Fibroblast of lung (primary cell): Measurements from ENCODE around the gene COPG1. TPM values are rescaled to one million over a fixed set of nuclear protein-coding genes. Genes with fewer than 3 reads are reported as not detected.

Experiments
- DNase-seq, 2 donors: peaks; one replicate each; pipeline versions ENCODE4 v3.0.0 to v3.0.0-alpha.2; 2010; ENCODE audit warnings: low read depth in 2 of 2
- H2AFZ ChIP-seq: 2 replicates; pipeline ENCODE4 v1.5.1; 2012; ENCODE audit warnings: low read length, control low read depth, inconsistent platforms
- H3K27ac ChIP-seq: 2 replicates; pipeline ENCODE4 v1.5.1; 2011; ENCODE audit warnings: low read length, control low read depth; ENCODE audit not compliant: insufficient read depth
- H3K27me3 ChIP-seq: 2 replicates; pipeline ENCODE4 v1.5.1; 2011; ENCODE audit warnings: mild to moderate bottlenecking, low read length; ENCODE audit not compliant: control insufficient read depth, insufficient read depth
- H3K36me3 ChIP-seq: 2 replicates; pipeline ENCODE4 v1.5.1; 2011; ENCODE audit warnings: low read length; ENCODE audit not compliant: control insufficient read depth, insufficient read depth
- H3K4me1 ChIP-seq: 2 replicates; pipeline ENCODE4 v1.5.1; 2011; ENCODE audit warnings: low read length; ENCODE audit not compliant: control insufficient read depth, insufficient read depth; ENCODE audit errors: extremely low read depth
- H3K4me2 ChIP-seq: 2 replicates; pipeline ENCODE4 v1.5.1; 2011; ENCODE audit warnings: low read length, control low read depth; ENCODE audit not compliant: insufficient read depth; ENCODE audit errors: extremely low read depth
- H3K4me3 ChIP-seq, 4 experiments: fragments of 200-600 bp in 1 of 4; sonication (generic) in 1 of 4; replicated peaks in 1 of 4; 2 replicates each; pipeline ENCODE4 v1.5.1; 2011 to 2016; ENCODE audit warnings: low read length in 4 of 4, low read depth in 3 of 4, mild to moderate bottlenecking in 3 of 4, control low read depth in 2 of 4, inconsistent platforms in 1 of 4, mixed read lengths in 1 of 4; ENCODE audit not compliant: insufficient read depth in 1 of 4; ENCODE audit errors: control extremely low read depth in 1 of 4
- H3K79me2 ChIP-seq: 2 replicates; pipeline ENCODE4 v1.5.1; 2012; ENCODE audit warnings: mild to moderate bottlenecking, low read length, inconsistent platforms; ENCODE audit not compliant: control insufficient read depth, insufficient read depth
- H3K9ac ChIP-seq: 2 replicates; pipeline ENCODE4 v1.5.1; 2011; ENCODE audit warnings: mild to moderate bottlenecking, low read length, control low read depth; ENCODE audit not compliant: insufficient read depth
- H3K9me3 ChIP-seq: 2 replicates; pipeline ENCODE4 v1.5.1; 2012; ENCODE audit warnings: low read depth, low read length; ENCODE audit not compliant: control insufficient read depth, insufficient read depth
- H4K20me1 ChIP-seq: 2 replicates; pipeline ENCODE4 v1.5.1; 2011; ENCODE audit warnings: low read length; ENCODE audit not compliant: control insufficient read depth, insufficient read depth; ENCODE audit errors: extremely low read depth
- EZH2 ChIP-seq: IDR thresholded peaks from 2 replicates; pipeline ENCODE4 v1.5.1; 2012; ENCODE audit warnings: low read length, control low read depth, mild to moderate bottlenecking; ENCODE audit errors: missing control alignments
- polyA plus RNA-seq, 2 donors: library from polyadenylated mRNA; depleted of rRNA in 1 of 2; stranded (reverse) in 1 of 2; unstranded in 1 of 2; fragments of >200 nt; gene quantifications; 2 replicates each; pipeline ENCODE4 v1.2.1, GENCODE V29; 2011 to 2012; ENCODE audit warnings: missing spikeins in 1 of 2
- total RNA-seq: library from RNA; depleted of rRNA; stranded (reverse); fragments of >200 nt; gene quantifications from 2 replicates; pipeline ENCODE4 v1.2.1, GENCODE V29; 2014
- TF ChIP-seq, protein P1 (sequence below), 2 donors: IDR thresholded peaks in 1 of 2; conservative IDR thresholded peaks in 1 of 2; 1 replicate in 1 of 2; 2 replicates in 1 of 2; pipeline ENCODE4 v1.5.1; 2011 to 2012; ENCODE audit warnings: low read length in 2 of 2, control low read depth in 1 of 2, inconsistent platforms in 1 of 2, low read depth in 1 of 2, mild to moderate bottlenecking in 1 of 2

Gene COPG1
- total and polyA plus RNA-seq, 2 donors (not counting 1 experiment from before 2014, with no cell fraction given), result 257 to 306 TPM

DNA sequence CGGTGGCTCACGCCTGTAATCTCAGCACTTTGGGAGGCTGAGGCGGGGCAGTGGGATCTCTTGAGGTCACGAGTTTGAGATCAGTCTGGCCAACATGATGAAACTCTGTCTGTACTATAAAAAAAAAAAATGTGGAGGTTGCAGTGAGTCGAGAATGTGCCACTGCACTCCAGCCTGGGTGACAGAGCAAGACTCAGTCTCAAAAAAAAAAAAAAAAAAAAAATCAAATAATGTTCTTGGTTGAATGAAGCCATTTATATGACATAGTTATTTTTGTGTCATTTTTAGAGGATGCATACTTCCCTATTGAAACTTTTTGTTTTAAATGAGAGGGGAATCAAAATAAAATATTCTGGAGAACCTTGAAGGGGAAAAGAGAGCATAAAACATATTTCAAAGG, 32.3 kb downstream of the COPG1 start:
- H3K79me2 ChIP-seq, result peaks cover 7% of the 10 kb centered on the region
- no peaks in the 10 kb centered on the region for H4K20me1 ChIP-seq
- H3K9me3 ChIP-seq, result no peaks in the 10 kb centered on the region
- peaks cover 6% of the 10 kb centered on the region for H3K36me3 ChIP-seq
- peaks cover 8% of the 10 kb centered on the region for H3K4me1 ChIP-seq
- DNase-seq, result no peak
- H2AFZ ChIP-seq, result no peak overlapping the region
- TF ChIP-seq, protein P1, sequence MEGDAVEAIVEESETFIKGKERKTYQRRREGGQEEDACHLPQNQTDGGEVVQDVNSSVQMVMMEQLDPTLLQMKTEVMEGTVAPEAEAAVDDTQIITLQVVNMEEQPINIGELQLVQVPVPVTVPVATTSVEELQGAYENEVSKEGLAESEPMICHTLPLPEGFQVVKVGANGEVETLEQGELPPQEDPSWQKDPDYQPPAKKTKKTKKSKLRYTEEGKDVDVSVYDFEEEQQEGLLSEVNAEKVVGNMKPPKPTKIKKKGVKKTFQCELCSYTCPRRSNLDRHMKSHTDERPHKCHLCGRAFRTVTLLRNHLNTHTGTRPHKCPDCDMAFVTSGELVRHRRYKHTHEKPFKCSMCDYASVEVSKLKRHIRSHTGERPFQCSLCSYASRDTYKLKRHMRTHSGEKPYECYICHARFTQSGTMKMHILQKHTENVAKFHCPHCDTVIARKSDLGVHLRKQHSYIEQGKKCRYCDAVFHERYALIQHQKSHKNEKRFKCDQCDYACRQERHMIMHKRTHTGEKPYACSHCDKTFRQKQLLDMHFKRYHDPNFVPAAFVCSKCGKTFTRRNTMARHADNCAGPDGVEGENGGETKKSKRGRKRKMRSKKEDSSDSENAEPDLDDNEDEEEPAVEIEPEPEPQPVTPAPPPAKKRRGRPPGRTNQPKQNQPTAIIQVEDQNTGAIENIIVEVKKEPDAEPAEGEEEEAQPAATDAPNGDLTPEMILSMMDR (conservative IDR thresholded peaks at IDR 0.05 in 1 of 2, IDR thresholded peaks at IDR 0.05 in 1 of 2; ENCODE audit: low read depth in 1 of 2, low read length in 2 of 2), result no peak
- no peak overlapping the region for H3K27ac ChIP-seq
- no peak overlapping the region for H3K9ac ChIP-seq
- no peak overlapping the region for H3K4me2 ChIP-seq
- H3K4me3 ChIP-seq, result no peak overlapping the region
- H3K27me3 ChIP-seq, result no peaks in the 10 kb centered on the region

GRCh38 chr3:129282727-129283327, 33.4 kb downstream of the COPG1 start:
- Histone ChIP-seq H3K27ac (no peak overlapping the region), H3K4me2 (no peak overlapping the region), H4K20me1 (no peaks in the 10 kb centered on the region), H3K9ac (no peak overlapping the region), H3K4me1 (peaks cover under 1% of the 10 kb centered on the region), H3K4me3 (no peak overlapping the region), H3K27me3 (no peaks in the 10 kb centered on the region), H2AFZ (no peak overlapping the region), H3K36me3 (peaks cover under 1% of the 10 kb centered on the region), H3K9me3 (no peaks in the 10 kb centered on the region), H3K79me2 (peaks cover 7% of the 10 kb centered on the region)
- TF ChIP-seq, protein P1 (conservative IDR thresholded peaks at IDR 0.05 in 1 of 2, IDR thresholded peaks at IDR 0.05 in 1 of 2; ENCODE audit: low read depth in 1 of 2, low read length in 2 of 2), result no peak
- no peak for TF ChIP-seq EZH2
- peak; percentile 37 to 81 for DNase-seq

GRCh38 chr3:129286081-129286480, 36.7 kb downstream of the COPG1 start:
- H3K4me2 ChIP-seq, result no peak overlapping the region
- no peak for TF ChIP-seq EZH2
- TF ChIP-seq, protein P1 (conservative IDR thresholded peaks at IDR 0.05 in 1 of 2, IDR thresholded peaks at IDR 0.05 in 1 of 2; ENCODE audit: low read depth in 1 of 2, low read length in 2 of 2), result no peak
- no peaks in the 10 kb centered on the region for H4K20me1 ChIP-seq
- H3K79me2 ChIP-seq, result no peaks in the 10 kb centered on the region
- H3K27ac ChIP-seq, result no peak overlapping the region
- H2AFZ ChIP-seq, result no peak overlapping the region
- H3K4me3 ChIP-seq, result no peak overlapping the region
- no peak overlapping the region for H3K9ac ChIP-seq
- H3K4me1 ChIP-seq, result peaks cover 2% of the 10 kb centered on the region
- DNase-seq, result no peak
- no peaks in the 10 kb centered on the region for H3K27me3 ChIP-seq
- H3K9me3 ChIP-seq, result no peaks in the 10 kb centered on the region
- no peaks in the 10 kb centered on the region for H3K36me3 ChIP-seq
